Hepatocyte (in vitro differentiated cells): Measurements from ENCODE around the gene RUFY4. TPM values are rescaled to one million over a fixed set of nuclear protein-coding genes. Genes with fewer than 3 reads are reported as not detected.
A peak's percentile ranks its signal among the peaks of the same experiment; 100 is the strongest.

Source experiments
- DNase-seq: peaks from one replicate; pipeline ENCODE4 v3.0.0-alpha.2; 2016; ENCODE audit warnings: low spot score
- H2AFZ ChIP-seq: fragments of 200-600 bp; sonication (generic); 2 replicates; pipeline ENCODE4 v1.6.0; 2016; ENCODE audit warnings: antibody characterized with exemption, mild to moderate bottlenecking
- H3K27ac ChIP-seq: fragments of 200-600 bp; sonication (generic); 2 replicates; pipeline ENCODE4 v1.5.1; 2016; ENCODE audit warnings: mild to moderate bottlenecking
- H3K27me3 ChIP-seq: fragments of 200-600 bp; sonication (generic); 2 replicates; pipeline ENCODE4 v1.6.1; 2016
- H3K36me3 ChIP-seq: fragments of 200-600 bp; sonication (generic); replicated peaks from 2 replicates; pipeline ENCODE4 v1.5.1; 2016; ENCODE audit warnings: low read depth; ENCODE audit not compliant: insufficient read depth
- H3K4me1 ChIP-seq: fragments of 200-600 bp; sonication (generic); 2 replicates; pipeline ENCODE4 v1.5.1; 2016; ENCODE audit warnings: mild to moderate bottlenecking, moderate library complexity; ENCODE audit not compliant: insufficient read depth
- H3K4me2 ChIP-seq: fragments of 200-600 bp; sonication (generic); 2 replicates; pipeline ENCODE4 v1.6.0; 2016
- H3K4me3 ChIP-seq: fragments of 200-600 bp; sonication (generic); 2 replicates; pipeline ENCODE4 v1.5.1; 2016; ENCODE audit warnings: mild to moderate bottlenecking
- H3K79me2 ChIP-seq: fragments of 200-600 bp; sonication (generic); 2 replicates; pipeline ENCODE4 v1.6.0; 2017; ENCODE audit warnings: mild to moderate bottlenecking
- H3K9me2 ChIP-seq: fragments of 200-600 bp; sonication (generic); replicated peaks from 2 replicates; pipeline ENCODE4 v1.6.0; 2017; ENCODE audit warnings: mild to moderate bottlenecking; ENCODE audit not compliant: insufficient read depth
- H3K9me3 ChIP-seq: fragments of 200-600 bp; sonication (generic); 2 replicates; pipeline ENCODE4 v1.5.1; 2016; ENCODE audit warnings: low read depth, mild to moderate bottlenecking
- H4K20me1 ChIP-seq: fragments of 200-600 bp; sonication (generic); 2 replicates; pipeline ENCODE4 v1.6.0; 2016; ENCODE audit warnings: mild to moderate bottlenecking; ENCODE audit not compliant: insufficient read depth, poor library complexity, severe bottlenecking
- CTCF ChIP-seq: fragments of 200-600 bp; sonication (generic); IDR thresholded peaks from 2 replicates; pipeline ENCODE4 v1.5.1; 2016; ENCODE audit warnings: antibody characterized with exemption, mild to moderate bottlenecking; ENCODE audit not compliant: poor library complexity
- EZH2 ChIP-seq: fragments of 200-600 bp; sonication (generic); IDR thresholded peaks from 2 replicates; pipeline ENCODE4 v1.6.1; 2016; ENCODE audit warnings: antibody characterized with exemption, mild to moderate bottlenecking, borderline replicate concordance
- EZH2phosphoT487 ChIP-seq: fragments of 200-600 bp; sonication (generic); IDR thresholded peaks from one replicate; pipeline ENCODE4 v1.6.1; 2018; ENCODE audit warnings: antibody characterized with exemption, mild to moderate bottlenecking, low read depth, moderate library complexity; ENCODE audit not compliant: unreplicated experiment, severe bottlenecking
- WGBS: methylation state at CpG from one replicate; pipeline ENCODE4 v1.1.6; 2016; ENCODE audit warnings: low lambda C conversion rate; ENCODE audit errors: missing lambda C conversion rate; 5-methylcytosine and 5-hydroxymethylcytosine counted together
- polyA plus RNA-seq: library from polyadenylated mRNA; unstranded; fragments of >200 nt; fragmentation: Nextera tagmentation; extraction: Ambion mirVana; gene quantifications from 2 replicates; pipeline ENCODE4 v1.2.1, GENCODE V29; 2016
- total RNA-seq: library from RNA; depleted of rRNA; stranded (reverse); fragments of >200 nt; gene quantifications from 2 replicates; pipeline ENCODE4 v1.2.3, GENCODE V29; 2014

Gene RUFY4
- total and polyA plus RNA-seq, 2 experiments from 2014 or later, result 0.10 to 1.5 TPM

GRCh38 chr2:218128781-218129457 lies 59.9 kb downstream of the RUFY4 start:
- H3K4me1 ChIP-seq, result no peaks in the 10 kb centered on the region
- no peak for TF ChIP-seq EZH2
- TF ChIP-seq CTCF, result no peak
- TF ChIP-seq EZH2phosphoT487, result no peak
- no peak for DNase-seq
- WGBS, result 89% methylated on average over 6 of the region's 6 CpGs
- no peak overlapping the region for H3K27ac ChIP-seq
- no peak overlapping the region for H3K4me3 ChIP-seq
- no peaks in the 10 kb centered on the region for H3K36me3 ChIP-seq
- H3K9me2 ChIP-seq, result no peaks in the 10 kb centered on the region
- no peaks in the 10 kb centered on the region for H3K9me3 ChIP-seq
- H2AFZ ChIP-seq, result no peak overlapping the region
- H3K79me2 ChIP-seq, result no peaks in the 10 kb centered on the region
- no peaks in the 10 kb centered on the region for H3K27me3 ChIP-seq
- no peaks in the 10 kb centered on the region for H4K20me1 ChIP-seq
- H3K4me2 ChIP-seq, result no peak overlapping the region

- H4K20me1 ChIP-seq, result no peaks in the 10 kb centered on the region
- no peaks in the 10 kb centered on the region for H3K4me1 ChIP-seq
- no peak overlapping the region for H2AFZ ChIP-seq
- no peaks in the 10 kb centered on the region for H3K79me2 ChIP-seq
- H3K27ac ChIP-seq, result no peak overlapping the region
- H3K4me3 ChIP-seq, result no peak overlapping the region
- no peaks in the 10 kb centered on the region for H3K36me3 ChIP-seq
- H3K9me3 ChIP-seq, result no peaks in the 10 kb centered on the region
- no peaks in the 10 kb centered on the region for H3K27me3 ChIP-seq
- DNase-seq, result peak; percentile 28
- H3K9me2 ChIP-seq, result no peaks in the 10 kb centered on the region
- H3K4me2 ChIP-seq, result no peak overlapping the region
- TF ChIP-seq CTCF (no peak), EZH2phosphoT487 (no peak), EZH2 (no peak)
- 86% methylated on average over 6 of the region's 6 CpGs for WGBS
These were observed 60.5 kb downstream of the RUFY4 start for GRCh38 chr2:218129458-218130135.

DNA sequence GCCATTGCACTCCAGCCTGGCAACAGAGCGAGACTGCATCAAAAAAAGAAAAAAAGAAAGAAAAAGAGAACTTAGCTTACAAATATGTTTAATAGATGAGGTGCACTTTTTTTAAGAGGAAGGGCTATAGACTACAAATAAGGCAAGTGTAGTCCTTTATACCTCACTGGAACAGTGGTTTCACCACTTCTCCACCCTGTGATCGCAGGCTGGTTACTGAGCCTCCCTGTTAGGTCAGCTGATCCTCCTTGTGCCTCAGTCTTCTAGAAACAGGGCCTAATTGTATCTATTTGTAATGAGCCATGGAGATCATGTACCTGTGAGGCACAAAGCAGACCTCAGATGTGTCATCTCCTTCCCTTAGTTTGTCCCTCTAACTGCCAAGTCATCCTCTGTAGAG lies 61.3 kb downstream of the RUFY4 start:
- Histone ChIP-seq H3K4me1 (no peaks in the 10 kb centered on the region), H3K4me3 (no peak overlapping the region), H3K79me2 (no peaks in the 10 kb centered on the region), H2AFZ (no peak overlapping the region), H3K9me2 (no peaks in the 10 kb centered on the region), H3K36me3 (no peaks in the 10 kb centered on the region), H3K9me3 (no peaks in the 10 kb centered on the region), H3K27ac (no peak overlapping the region), H3K4me2 (no peak overlapping the region), H3K27me3 (no peaks in the 10 kb centered on the region), H4K20me1 (no peaks in the 10 kb centered on the region)
- no peak for TF ChIP-seq EZH2
- no peak for TF ChIP-seq CTCF
- no peak for TF ChIP-seq EZH2phosphoT487
- WGBS, result 98% methylated on average over 2 of the region's 2 CpGs
- DNase-seq, result no peak
